Measurements from ENCODE around the gene KCTD16.

DNA sequence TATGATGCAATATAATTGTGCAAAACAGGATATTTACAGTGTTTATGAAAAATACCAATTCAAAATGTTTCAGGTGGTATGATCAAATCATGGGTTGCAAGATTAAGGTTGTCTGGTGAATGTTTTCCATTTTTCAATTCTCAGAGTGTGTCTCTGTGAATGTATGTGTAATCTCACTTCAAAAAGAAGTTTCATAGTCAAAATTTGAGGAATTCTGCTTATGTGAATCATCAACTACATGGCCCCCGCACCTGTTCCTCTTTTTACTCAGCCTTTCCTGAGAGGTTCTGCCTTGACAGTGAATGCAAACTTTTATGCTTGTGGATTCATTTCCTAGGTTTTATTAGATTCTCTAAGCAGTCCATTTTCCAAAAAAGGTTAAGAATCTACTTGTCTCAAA lies 32.1 kb downstream of the KCTD16 start:
- no peak for TF ChIP-seq CTCF (IDR thresholded peaks at IDR 0.05)
- no peak for TF ChIP-seq POLR2A (IDR thresholded peaks at IDR 0.05)

Measured in suprapubic skin (tissue), 3 donors.